ENCODE results near the gene TCAP. TPM values are rescaled to one million over a fixed set of nuclear protein-coding genes. Genes with fewer than 3 reads are reported as not detected.

The TCAP gene
- total RNA-seq, 1 experiment from 2014 or later = 2.1 TPM

GRCh38 chr17:39663340-39663687 is 1.8 kb upstream of the TCAP start:
- Histone ChIP-seq H4K91ac (ENCODE audit: insufficient read length, low read depth, low read length) (no peak overlapping the region), H3K27ac (ENCODE audit: insufficient read length, low read depth, low read length) (no peak overlapping the region), H3K27me3 (ENCODE audit: insufficient read depth, low read length) (peaks cover 3% of the 10 kb centered on the region; the same call in 1 of the 2 replicates), H3K18ac (ENCODE audit: insufficient read length, low read depth, low read length) (no peak overlapping the region), H4K5ac (ENCODE audit: insufficient read length, low read depth, low read length) (no peak overlapping the region), H4K8ac (replicated peaks; ENCODE audit: insufficient read length, low read depth, low read length) (no peak overlapping the region), H2BK20ac (ENCODE audit: low read depth, low read length, poor library complexity, severe bottlenecking) (no peak overlapping the region), H3K4me2 (ENCODE audit: insufficient read depth, insufficient read length, low read length) (peak overlapping the region; percentile 10), H3K23me2 (ENCODE audit: insufficient read length, low read depth, low read length, poor library complexity, severe bottlenecking) (peaks cover 3% of the 10 kb centered on the region), H2AK5ac (ENCODE audit: insufficient read length, low read length) (no peak overlapping the region), H2BK12ac (ENCODE audit: insufficient read length, low read depth, low read length) (no peak overlapping the region), H2BK120ac (ENCODE audit: low read depth, low read length, poor library complexity, severe bottlenecking) (no peak overlapping the region), H3K79me1 (ENCODE audit: insufficient read depth, low read depth, low read length, poor library complexity, severe bottlenecking) (no peaks in the 10 kb centered on the region), H2BK5ac (ENCODE audit: insufficient read length, low read length) (no peak overlapping the region), H3K79me2 (ENCODE audit: insufficient read depth, low read length) (no peaks in the 10 kb centered on the region), H3K9me3 (ENCODE audit: control insufficient read depth, low read depth, low read length) (no peaks in the 10 kb centered on the region), H3K9ac (ENCODE audit: extremely low read depth, insufficient read length, low read length) (no peak overlapping the region), H3K23ac (ENCODE audit: insufficient read length, low read depth, low read length) (no peak overlapping the region), H3T11ph (ENCODE audit: low read length) (no peak overlapping the region), H2BK15ac (ENCODE audit: low read depth, low read length) (no peak overlapping the region), H3K14ac (ENCODE audit: insufficient read depth, low read length) (no peak overlapping the region), H4K20me1 (ENCODE audit: control insufficient read depth, insufficient read depth, insufficient read length) (no peaks in the 10 kb centered on the region), H2AFZ (ENCODE audit: low read length) (no peak overlapping the region), H3K4ac (ENCODE audit: low read depth, low read length) (no peak overlapping the region), H3K4me1 (ENCODE audit: insufficient read depth, low read length) (peaks cover 6% of the 10 kb centered on the region; the same call in 1 of the 2 replicates), H3K56ac (ENCODE audit: insufficient read length, low read depth, low read length) (no peak overlapping the region)
- Mint-ChIP-seq H3K4me1 (peaks cover 29 to 49% of the 10 kb centered on the region in 2 experiments), H3K9me3 (no peaks in the 10 kb centered on the region), H3K27me3 (ENCODE audit: low read depth) (peaks cover 39% of the 10 kb centered on the region), H3K27ac (0 out of 7 replicates have a peak overlapping the region, but pooled peaks of 1 of the 3 experiments have one; percentile 7), H3K36me3 (ENCODE audit: insufficient read depth in 1 of 3, low read depth in 3 of 3) (peaks cover 4 to 21% (median 11%) of the 10 kb centered on the region in 3 experiments; a peak in 6 of 7 replicates), H3K4me3 (no peak overlapping the region)
- no CpG with 5 or more reads among the region's 4 CpGs for WGBS (ENCODE audit: extremely low coverage, insufficient read length, low lambda C conversion rate)
- no peak for DNase-seq
- TF ChIP-seq, protein P1, sequence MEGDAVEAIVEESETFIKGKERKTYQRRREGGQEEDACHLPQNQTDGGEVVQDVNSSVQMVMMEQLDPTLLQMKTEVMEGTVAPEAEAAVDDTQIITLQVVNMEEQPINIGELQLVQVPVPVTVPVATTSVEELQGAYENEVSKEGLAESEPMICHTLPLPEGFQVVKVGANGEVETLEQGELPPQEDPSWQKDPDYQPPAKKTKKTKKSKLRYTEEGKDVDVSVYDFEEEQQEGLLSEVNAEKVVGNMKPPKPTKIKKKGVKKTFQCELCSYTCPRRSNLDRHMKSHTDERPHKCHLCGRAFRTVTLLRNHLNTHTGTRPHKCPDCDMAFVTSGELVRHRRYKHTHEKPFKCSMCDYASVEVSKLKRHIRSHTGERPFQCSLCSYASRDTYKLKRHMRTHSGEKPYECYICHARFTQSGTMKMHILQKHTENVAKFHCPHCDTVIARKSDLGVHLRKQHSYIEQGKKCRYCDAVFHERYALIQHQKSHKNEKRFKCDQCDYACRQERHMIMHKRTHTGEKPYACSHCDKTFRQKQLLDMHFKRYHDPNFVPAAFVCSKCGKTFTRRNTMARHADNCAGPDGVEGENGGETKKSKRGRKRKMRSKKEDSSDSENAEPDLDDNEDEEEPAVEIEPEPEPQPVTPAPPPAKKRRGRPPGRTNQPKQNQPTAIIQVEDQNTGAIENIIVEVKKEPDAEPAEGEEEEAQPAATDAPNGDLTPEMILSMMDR (conservative IDR thresholded peaks at IDR 0.05) = no peak
